GM21390 (cell line): ENCODE measurements around the gene DLGAP1.

Source experiments
- ATAC-seq: cut with Tn5 transposase; IDR thresholded peaks from one replicate; pipeline ENCODE4 v1.9.1; 2021; ENCODE audit not compliant: unreplicated experiment

Gene DLGAP1

DNA sequence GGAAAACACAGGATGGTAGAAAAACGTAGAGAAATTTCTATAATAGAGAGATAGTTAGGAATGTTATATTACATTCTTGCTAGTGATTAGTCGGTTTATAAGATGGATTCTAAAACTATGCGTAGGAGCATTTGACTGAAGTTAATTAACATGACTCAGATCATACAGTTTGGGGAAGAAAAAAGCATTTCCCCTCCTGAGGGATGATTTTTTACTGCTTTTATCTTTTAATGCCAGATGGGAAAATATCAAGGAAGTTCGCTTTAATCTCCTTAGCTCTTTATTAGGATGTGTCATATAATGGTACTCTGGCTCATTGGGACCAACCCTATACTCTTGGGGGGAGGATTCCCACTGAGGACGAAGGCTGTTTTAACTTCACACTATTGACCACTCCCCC lies 503.1 kb downstream of the DLGAP1 start:
- ATAC-seq = no peak

DNA sequence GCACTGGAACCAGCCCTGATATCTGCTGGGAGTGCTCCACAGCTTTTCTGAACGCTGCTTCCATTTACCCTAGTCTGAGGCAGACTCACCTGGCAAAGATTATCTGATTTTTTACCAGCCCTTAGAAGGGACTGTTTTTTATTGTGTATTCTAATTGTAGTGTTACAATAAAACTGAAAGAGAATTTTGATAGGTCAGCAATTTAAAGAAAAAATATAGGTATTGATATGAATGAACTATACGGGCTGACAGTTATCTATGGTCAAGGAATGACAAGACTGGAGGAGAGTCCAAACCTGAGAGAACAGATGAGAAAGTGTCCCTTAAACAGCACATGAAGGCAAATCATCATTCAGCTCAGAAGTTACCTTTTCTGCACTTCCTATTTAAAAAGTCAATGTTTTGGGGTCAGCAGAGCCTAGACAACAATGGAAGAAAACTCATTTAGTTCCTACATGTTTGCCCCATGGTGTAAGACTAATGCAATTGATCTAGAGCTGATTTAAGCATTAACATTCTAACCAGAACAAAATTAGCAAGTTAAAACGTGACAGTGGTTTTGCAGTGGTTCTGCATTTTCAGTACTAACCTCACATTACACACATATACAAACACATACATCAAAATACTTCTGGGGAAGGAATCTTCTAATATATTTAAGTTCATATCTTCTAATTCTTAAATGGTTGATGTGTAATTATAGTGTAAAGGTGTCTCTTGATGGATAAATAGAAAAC lies 504.3 kb downstream of the DLGAP1 start:
- no peak for ATAC-seq

DNA sequence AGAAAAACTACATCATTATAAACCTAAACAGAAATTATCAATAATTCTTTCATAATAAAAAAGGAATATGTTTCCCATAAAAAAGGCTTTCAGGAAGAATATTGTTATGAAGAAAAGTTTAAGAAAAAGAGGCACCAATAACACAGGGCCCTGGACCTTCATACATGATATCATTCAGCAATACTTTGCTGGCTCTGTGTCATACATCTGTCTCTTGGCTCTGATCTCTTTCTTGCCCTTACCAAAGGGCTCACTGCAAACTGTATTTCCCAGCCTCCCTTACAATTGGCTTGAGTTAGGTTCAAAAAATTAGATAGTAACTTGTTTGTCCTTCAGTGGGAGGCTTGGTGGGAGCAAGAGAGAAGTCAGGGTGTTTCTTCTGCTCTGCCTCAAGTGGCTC lies 506.1 kb downstream of the DLGAP1 start:
- ATAC-seq = no peak

DNA sequence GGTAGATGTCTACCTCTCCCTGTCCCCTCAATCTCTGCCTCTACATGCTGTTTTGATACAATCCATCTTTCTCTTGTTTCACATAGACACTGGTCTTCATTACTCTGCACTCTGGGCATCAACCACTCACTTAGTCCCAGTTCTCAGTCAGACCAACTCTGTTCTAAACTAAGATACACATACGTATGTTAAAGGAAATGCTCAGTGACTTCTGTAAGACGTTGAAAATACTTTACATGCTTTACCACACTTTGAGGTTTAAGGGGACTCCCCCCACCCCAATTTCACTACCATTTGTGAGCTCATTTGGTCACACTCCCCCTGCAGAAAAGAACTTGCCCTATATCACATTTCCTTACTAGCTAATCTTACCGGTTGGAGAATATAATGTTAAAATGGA lies 507.7 kb downstream of the DLGAP1 start:
- ATAC-seq = no peak

DNA sequence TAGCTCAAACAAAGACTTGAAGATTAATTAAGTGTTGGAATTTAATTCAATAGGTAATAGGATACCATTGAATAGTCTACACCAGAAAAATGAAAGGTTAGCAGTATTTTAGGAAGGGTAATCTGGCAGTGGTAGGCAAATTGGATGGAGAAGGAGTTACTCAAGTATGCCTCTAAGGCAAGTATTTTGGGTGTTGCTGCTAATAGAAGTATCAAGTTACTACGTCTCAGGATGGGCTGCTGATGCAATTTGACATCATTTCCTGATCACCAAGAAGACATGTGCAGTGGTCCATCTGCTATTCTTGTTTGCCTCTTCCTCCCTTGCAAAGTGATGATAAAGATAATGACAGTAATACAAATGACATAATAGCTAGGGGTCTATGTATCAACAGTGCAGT lies 519.8 kb downstream of the DLGAP1 start:
- ATAC-seq = no peak

DNA sequence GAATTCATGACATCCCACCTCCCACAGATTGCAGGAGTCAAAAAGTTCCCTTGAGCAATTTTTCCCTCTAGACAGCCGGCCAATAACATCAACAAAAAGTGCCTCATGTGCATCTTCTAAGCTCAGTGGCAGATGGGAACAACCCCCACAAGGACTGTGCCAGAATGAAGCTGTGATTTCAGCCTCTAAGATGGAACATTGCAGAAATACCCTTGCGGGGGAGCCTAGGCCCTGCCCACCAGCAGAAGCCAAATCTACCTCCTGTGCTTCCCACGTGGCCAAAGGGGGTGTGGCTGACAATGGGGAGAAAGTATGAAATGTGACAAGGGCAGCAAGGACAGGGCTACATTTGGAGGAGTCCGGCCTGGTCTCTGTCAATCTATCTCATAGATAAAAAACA lies 522.8 kb downstream of the DLGAP1 start:
- no peak for ATAC-seq

DNA sequence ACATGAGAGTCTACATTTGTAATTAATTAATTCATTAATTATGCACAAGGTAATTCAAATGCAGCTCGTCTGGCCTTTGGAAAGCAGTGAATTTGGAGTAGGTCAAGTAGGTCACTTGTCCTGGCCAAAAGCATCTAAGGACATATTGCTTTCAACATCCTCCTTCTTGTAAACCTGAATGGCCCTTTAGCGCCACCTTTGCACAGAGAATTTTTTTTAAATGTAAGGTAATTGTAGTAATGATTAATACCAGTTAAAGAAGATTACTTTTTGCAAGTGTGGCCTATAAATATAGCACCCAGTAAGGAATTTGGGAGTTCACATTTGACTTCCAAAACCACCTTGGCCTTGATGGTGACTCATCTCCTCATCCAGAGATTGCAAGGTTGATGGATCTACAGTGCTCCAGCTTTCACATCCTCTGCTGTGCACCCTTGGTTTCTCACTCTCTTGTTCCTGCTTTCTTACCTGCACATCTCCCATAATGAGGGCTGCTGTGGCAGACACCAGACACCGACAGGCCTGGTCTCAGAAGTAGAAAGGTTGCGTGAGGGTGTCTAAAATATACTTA lies 523.5 kb downstream of the DLGAP1 start:
- no peak for ATAC-seq

DNA sequence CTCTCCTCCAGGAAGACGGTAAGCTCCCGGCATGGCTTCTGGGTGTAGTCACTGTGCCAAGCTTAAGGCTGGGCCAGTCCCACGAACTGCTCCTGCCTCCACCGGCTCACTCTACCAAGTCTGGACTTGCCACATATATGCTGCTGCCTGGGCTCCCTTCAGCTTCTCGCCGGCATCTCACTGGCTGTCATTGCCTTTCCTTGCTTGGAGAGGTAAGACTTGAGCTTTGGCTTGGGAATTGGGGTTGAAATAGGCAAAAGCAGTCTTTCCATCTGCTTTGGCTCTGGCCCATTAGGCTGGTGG lies 524.1 kb downstream of the DLGAP1 start:
- no peak for ATAC-seq

DNA sequence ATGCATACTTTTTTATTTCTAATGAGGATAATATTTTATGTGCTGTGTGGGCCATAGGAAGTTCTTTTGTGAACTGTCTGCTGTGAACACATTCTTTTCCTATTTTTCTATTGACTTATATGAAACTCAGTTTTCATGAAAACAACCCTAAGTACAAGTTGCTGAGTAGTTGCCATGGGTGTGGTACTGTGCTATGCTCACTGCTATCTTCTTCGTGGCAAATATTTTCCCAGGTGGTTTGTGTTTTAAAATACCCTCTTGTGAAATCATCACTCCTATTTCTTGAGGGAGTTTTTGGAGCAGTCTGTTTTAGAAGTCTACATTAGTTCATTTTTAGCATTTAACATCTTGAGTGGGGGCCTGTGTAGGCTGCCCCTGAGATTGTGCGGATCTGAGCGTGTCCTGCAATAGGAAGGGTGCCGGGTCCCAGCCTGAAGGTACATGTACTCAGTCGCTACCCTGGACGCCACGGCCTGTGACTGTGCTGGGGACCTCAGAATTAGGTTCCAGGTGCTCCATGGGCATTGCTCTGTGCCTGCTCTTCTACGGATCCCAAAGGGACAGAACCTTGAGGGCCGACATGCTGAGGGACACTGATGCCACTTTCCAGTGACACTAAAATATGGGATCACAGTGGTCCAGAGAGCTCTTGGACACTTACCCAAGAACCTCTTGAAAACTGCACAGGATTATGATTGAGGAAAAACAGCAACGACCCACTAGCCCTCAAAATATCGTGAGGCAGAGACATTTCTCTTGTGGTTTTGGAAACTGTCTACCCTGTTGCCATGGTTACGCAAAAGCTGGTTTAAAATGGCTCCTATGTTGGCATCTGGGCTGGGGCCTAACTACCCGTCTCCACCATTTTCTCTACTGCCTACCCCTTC lies 524.7 kb downstream of the DLGAP1 start:
- no peak for ATAC-seq

DNA sequence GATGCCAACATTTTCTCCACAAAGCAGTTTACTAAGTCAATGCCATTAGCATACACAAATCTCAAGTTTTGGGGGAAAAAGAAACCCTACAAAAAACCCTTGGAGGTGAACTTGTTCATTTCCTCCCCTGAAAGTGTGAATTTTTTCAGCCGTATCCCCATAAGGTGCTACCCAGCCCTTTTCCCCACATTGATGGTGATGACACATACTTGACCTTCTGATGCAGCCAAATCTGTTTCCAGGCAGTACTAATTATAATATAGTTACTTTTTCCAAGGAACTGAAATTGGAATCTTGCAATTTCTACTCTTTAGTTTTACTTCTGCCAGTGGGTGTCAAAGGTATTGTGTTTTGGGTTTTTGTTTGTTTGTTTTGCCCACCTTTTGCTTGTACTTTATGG lies 530.7 kb downstream of the DLGAP1 start:
- no peak for ATAC-seq

DNA sequence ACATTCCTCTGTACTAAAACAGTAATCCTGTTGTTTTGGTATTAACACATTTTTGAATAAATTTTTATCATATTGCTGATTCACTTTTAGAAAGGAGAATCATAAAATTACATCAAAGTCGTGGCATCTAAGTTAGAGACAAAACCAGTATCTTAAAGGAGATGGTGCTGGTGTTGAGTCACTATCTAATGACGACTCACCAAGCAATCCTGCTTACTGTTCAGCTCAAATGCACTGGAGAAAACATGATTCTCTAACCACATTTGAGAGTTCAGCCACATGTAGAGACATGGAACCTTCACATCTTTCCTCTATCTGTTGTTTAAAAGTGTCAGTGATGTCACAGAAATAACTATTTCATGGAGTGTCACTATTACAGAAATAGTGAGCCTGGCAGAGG lies 531.4 kb downstream of the DLGAP1 start:
- ATAC-seq = no peak

DNA sequence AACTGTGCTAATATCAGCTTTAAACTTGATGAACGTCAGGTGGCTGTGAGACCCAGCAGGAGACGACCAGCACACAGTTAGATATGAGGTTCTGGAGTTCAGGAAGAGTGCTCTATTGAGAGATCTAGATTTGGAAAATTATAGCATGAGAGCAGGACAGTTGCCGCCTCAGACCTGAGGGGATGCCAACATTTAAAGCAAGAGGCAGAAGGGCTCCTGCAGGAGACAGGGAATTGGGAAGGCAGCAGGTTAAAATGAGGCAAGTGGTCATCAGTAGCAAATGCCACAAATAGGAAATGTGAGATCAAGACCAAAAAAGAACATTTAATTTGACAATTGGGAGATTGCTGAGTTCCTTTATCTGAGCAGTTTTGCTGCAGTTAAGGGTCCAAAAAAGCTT lies 533.3 kb downstream of the DLGAP1 start:
- no peak for ATAC-seq

DNA sequence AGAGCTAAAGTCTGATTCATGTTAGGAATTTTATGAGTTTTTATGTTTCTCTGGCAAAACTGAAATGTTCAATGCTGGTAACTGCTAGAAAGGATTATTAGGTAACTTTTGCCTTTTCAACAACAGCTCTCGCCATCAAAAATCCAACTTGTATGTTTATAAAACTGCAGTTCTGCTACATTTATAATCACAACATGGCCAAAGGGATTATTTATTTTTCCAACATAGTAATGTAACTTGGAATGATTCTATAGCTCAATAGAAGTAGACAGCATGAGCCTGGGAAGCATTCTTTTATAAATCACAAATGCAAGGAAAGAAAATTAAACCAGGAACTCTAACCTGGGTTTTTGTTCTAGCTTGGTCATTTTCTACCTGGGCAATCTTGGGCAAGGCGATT lies 534.3 kb downstream of the DLGAP1 start:
- no peak for ATAC-seq

DNA sequence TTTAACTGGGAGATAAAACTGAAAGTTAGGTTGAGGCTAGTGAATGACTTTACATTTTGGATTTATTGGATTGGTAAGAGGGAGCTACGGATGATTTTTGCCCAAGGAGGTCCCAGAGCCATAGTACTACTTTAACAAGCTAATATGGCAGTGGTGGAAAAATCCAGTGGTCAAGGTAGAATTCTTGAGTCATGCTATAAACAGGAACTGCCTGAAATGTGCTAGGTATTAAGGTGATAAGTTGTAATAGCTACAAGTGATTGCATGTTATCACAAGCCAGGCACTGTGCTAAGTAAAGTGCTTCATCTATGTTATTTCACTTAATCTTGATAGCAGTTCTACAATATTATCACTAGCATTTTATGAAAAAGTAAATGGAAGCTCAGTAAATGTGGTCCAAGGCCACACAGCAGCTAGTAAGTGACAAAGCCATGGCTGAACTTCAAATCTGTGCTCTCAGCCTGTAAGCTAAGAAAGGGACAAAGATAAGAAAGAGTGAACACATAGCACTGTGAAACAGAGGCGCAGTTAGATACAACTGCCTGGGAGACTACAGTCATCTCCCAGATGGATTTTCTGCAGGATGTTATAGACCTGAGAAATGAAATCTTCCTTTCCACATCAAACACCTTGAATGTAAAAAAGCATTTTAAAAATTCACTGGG lies 535.6 kb downstream of the DLGAP1 start:
- ATAC-seq = no peak

DNA sequence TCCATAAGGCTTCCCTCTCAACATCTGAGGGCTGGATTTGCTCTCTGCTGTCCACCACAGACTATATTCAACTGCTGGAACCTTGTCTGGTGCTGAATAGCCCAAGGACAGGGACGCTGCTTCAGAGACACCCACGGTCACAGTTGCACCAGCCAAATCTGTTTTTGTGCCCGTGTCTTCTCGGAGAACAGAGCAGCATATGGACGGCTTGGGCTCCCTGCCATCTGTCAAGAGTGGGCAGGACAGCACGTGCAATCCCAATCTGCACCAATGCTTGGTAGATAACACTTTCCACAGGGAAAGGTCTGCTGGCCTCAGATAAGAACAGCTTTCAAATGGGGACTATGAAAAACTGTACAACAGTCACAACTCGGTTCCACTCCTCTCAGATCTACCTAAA lies 539.0 kb downstream of the DLGAP1 start:
- no peak for ATAC-seq

DNA sequence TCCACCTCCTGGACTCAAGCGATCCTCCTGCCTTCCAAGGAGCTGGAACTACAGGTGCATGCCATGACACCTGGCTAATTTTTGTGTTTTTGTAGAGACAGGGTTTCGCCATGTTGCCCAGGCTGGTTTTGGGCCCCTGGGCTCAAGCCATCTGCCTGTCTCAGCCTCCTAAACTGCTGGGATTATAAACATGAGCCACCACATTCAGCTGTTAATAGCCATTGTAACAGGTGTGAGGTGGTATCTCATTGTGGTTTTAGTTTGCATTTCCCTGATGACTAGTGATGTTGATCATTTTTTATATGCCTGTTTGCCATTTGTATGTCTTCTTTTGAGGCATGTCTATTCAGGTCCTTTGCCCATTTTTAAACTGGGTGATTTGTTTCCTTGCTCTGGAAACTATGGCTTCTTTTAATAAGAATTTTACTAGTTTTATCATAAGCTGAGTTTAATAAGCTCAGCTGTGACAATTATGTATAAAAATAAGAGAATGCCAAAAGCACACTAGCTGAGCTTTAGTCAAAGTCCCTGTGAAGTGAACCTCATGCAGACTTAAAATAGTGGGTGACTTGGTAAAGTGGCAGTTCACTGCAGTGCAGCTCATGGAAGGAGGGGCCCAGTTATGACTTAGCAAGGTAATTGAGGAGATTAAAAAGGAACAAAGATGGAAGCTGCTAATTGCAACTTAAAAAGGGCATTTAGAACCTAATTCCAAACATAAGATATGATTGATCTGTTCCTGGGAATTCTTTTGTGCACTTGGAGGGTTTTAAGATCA lies 540.1 kb downstream of the DLGAP1 start:
- ATAC-seq = no peak

DNA sequence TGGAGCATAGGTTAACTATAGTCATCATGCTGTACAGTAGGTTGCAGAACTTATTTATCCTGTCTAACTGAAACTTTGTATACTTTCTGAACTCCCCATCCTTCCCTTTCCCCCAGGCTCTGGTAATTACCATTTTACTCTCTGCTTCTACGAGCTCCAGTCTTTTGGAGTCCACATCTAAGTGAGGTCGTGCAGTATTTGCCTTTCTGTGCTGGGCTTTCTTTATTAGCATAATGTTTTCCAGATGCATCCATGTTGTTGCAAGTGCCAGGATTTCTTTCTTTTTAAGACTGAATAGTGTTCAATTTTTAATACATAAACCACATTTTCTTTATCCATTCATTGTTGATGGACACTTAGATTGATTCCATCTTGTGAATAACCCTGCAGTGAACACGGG lies 541.0 kb downstream of the DLGAP1 start:
- ATAC-seq = no peak

DNA sequence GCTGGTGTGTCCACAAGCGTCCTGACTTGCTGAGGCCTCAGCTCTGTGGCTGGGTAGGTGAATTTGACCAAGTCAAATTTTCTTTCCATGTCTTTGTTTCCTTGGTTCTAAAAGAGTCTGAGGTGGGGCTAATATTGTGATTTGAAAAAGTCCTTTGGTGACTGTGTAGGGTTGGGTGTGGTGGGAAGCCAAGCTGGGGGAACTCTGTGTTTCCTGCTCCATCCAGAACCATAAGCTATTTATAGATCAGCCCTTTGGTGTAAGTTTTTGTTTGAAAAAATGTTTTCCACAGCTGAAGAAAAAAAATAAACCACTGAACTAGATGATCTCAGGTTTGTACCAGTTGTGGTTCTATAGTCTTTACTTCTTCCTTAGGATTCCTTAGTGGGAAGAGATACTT lies 542.4 kb downstream of the DLGAP1 start:
- no peak for ATAC-seq

DNA sequence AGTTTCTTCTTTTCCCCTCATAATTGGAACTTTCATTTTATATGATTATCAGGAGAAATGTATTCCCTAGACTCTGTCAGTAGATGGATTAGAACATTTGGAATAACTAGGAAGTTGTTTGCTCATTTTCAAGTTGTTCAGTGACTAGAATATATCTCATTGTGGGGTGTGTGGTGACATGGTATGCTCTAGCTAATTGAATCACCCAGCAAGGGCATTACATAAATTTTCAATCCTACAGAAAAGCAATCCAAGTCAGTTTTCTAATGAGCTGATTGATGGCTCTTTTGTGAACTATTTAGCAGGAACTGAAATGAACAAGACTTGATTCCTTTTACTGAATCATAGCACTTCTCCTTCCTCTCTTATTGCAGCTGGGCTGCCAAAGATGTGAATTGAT lies 543.7 kb downstream of the DLGAP1 start:
- no peak for ATAC-seq

DNA sequence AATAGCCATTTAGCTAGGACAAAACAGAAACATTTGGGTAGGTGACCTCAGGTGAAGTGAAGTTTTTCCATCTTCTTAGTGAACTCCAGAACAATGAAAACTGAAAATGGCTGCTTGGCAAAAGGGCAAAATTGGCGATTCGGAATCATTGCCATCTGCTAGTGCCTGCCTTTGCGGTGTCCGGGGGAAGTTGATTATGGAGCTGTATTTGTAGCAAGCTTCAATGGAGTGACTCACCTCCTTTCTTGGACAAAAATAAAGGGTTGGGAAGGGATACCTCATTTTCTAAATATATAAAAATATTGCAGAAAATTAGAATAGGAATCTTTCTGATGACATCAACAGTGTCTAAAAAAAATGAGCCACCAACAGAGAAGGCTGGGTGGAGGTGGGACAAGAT lies 544.6 kb downstream of the DLGAP1 start:
- no peak for ATAC-seq

DNA sequence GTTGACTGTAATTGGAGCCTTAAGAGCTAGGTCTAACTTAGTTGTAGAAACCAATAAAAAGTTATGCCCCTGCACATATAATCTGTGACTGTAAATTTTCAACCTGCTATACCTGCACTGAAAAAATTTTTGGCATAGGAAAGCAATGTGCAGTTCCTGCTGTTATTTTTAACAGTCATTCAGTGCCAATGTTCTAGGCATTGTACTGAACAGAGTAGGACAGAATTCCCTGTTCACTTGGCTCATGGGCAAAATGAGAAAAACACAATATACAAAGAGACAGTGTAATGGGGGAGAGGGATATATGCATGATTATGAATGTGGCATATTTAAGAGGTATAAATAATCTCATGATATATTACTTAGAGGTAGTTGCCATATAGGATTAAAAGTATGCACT lies 547.2 kb downstream of the DLGAP1 start:
- ATAC-seq = no peak
